H9 (cell line): ENCODE results near the gene TAGLN. TPM values are rescaled to one million over a fixed set of nuclear protein-coding genes. Genes with fewer than 3 reads are reported as not detected.
A peak's percentile ranks its signal among the peaks of the same experiment; 100 is the strongest.

ENCODE experiments used
- DNase-seq: peaks from one replicate; pipeline ENCODE4 v3.0.0-alpha.2; 2017
- H2AFZ ChIP-seq: one replicate; pipeline ENCODE4 v1.6.1; 2013; ENCODE audit warnings: mild to moderate bottlenecking, low read length, control low read depth, moderate library complexity
- H2AK5ac ChIP-seq: 2 replicates; pipeline ENCODE4 v1.6.1; 2013; ENCODE audit warnings: low read length, control low read depth, mixed read lengths; ENCODE audit not compliant: insufficient read length
- H2BK120ac ChIP-seq: one replicate; pipeline ENCODE4 v1.6.1; 2013; ENCODE audit warnings: low read depth, mild to moderate bottlenecking, low read length, control low read depth, inconsistent platforms; ENCODE audit not compliant: poor library complexity, severe bottlenecking
- H2BK12ac ChIP-seq: 2 replicates; pipeline ENCODE4 v1.6.1; 2013; ENCODE audit warnings: low read length, control low read depth, mixed read lengths, low read depth; ENCODE audit not compliant: insufficient read length
- H2BK15ac ChIP-seq: 2 replicates; pipeline ENCODE4 v1.6.1; 2013; ENCODE audit warnings: low read depth, low read length, control low read depth
- H2BK20ac ChIP-seq: one replicate; pipeline ENCODE4 v1.6.1; 2013; ENCODE audit warnings: low read depth, mild to moderate bottlenecking, low read length, control low read depth, inconsistent platforms; ENCODE audit not compliant: poor library complexity, severe bottlenecking
- H2BK5ac ChIP-seq: 2 replicates; pipeline ENCODE4 v1.6.1; 2013; ENCODE audit warnings: low read length, control low read depth, mixed read lengths; ENCODE audit not compliant: insufficient read length
- H3K14ac ChIP-seq: 2 replicates; pipeline ENCODE4 v1.6.1; 2013; ENCODE audit warnings: low read length, control low read depth; ENCODE audit not compliant: insufficient read depth
- H3K18ac ChIP-seq: 2 replicates; pipeline ENCODE4 v1.6.1; 2013; ENCODE audit warnings: low read depth, mild to moderate bottlenecking, mixed read lengths, low read length, control low read depth; ENCODE audit not compliant: insufficient read length
- H3K23ac ChIP-seq: 2 replicates; pipeline ENCODE4 v1.6.1; 2013; ENCODE audit warnings: low read length, control low read depth, mixed read lengths, low read depth; ENCODE audit not compliant: insufficient read length
- H3K23me2 ChIP-seq: 2 replicates; pipeline ENCODE4 v1.6.1; 2013; ENCODE audit warnings: low read depth, mild to moderate bottlenecking, mixed read lengths, low read length, control low read depth; ENCODE audit not compliant: insufficient read length, poor library complexity, severe bottlenecking
- H3K27ac ChIP-seq: 2 replicates; pipeline ENCODE4 v1.5.1; 2013; ENCODE audit warnings: low read length, control low read depth, mixed read lengths, low read depth; ENCODE audit not compliant: insufficient read length
- H3K27me3 ChIP-seq: 2 replicates; pipeline ENCODE4 v1.6.1; 2013; ENCODE audit warnings: low read length, control low read depth, inconsistent platforms; ENCODE audit not compliant: insufficient read depth
- H3K4ac ChIP-seq: 2 replicates; pipeline ENCODE4 v1.6.1; 2013; ENCODE audit warnings: low read depth, mild to moderate bottlenecking, control low read depth, inconsistent platforms, low read length, moderate library complexity
- H3K4me1 ChIP-seq: 2 replicates; pipeline ENCODE4 v1.6.1; 2013; ENCODE audit warnings: low read length, control low read depth, inconsistent platforms; ENCODE audit not compliant: insufficient read depth
- H3K4me2 ChIP-seq: 2 replicates; pipeline ENCODE4 v1.6.1; 2013; ENCODE audit warnings: low read length, control low read depth, mixed read lengths; ENCODE audit not compliant: insufficient read length, insufficient read depth
- H3K56ac ChIP-seq: 2 replicates; pipeline ENCODE4 v1.6.1; 2013; ENCODE audit warnings: low read depth, mild to moderate bottlenecking, mixed read lengths, low read length, control low read depth; ENCODE audit not compliant: insufficient read length
- H3K79me1 ChIP-seq: 2 replicates; pipeline ENCODE4 v1.6.1; 2013; ENCODE audit warnings: low read depth, mild to moderate bottlenecking, moderate library complexity, low read length, control low read depth, inconsistent platforms; ENCODE audit not compliant: insufficient read depth, poor library complexity, severe bottlenecking
- H3K79me2 ChIP-seq: 2 replicates; pipeline ENCODE4 v1.6.1; 2013; ENCODE audit warnings: low read length, control low read depth, inconsistent platforms; ENCODE audit not compliant: insufficient read depth
- H3K9ac ChIP-seq: 2 replicates; pipeline ENCODE4 v1.6.1; 2013; ENCODE audit warnings: low read length, control low read depth, mixed read lengths; ENCODE audit not compliant: insufficient read length; ENCODE audit errors: extremely low read depth
- H3K9me3 ChIP-seq: one replicate; pipeline ENCODE4 v1.6.1; 2013; ENCODE audit warnings: low read depth, low read length, inconsistent platforms; ENCODE audit not compliant: control insufficient read depth
- H3T11ph ChIP-seq: one replicate; pipeline ENCODE4 v1.6.1; 2013; ENCODE audit warnings: mild to moderate bottlenecking, low read length, control low read depth, inconsistent platforms
- H4K20me1 ChIP-seq: one replicate; pipeline ENCODE4 v1.6.1; 2013; ENCODE audit not compliant: control insufficient read depth, insufficient read length, insufficient read depth
- H4K5ac ChIP-seq: 2 replicates; pipeline ENCODE4 v1.6.1; 2013; ENCODE audit warnings: low read depth, mild to moderate bottlenecking, mixed read lengths, low read length, control low read depth; ENCODE audit not compliant: insufficient read length
- H4K8ac ChIP-seq: replicated peaks from 2 replicates; pipeline ENCODE4 v1.6.1; 2013; ENCODE audit warnings: low read length, control low read depth, mixed read lengths, low read depth; ENCODE audit not compliant: insufficient read length
- H4K91ac ChIP-seq: 2 replicates; pipeline ENCODE4 v1.6.1; 2013; ENCODE audit warnings: low read depth, mild to moderate bottlenecking, moderate library complexity, mixed read lengths, low read length, control low read depth; ENCODE audit not compliant: insufficient read length
- H3K27ac Mint-ChIP-seq, 3 experiments: 2 replicates in 2 of 3; 3 replicates in 1 of 3; pipeline ENCODE4 v1.8.0; 2020 to 2021; ENCODE audit warnings: mixed read lengths in 3 of 3, mild to moderate bottlenecking in 1 of 3, moderate library complexity in 1 of 3
- H3K27me3 Mint-ChIP-seq: 2 replicates; pipeline ENCODE4 v1.8.0; 2021; ENCODE audit warnings: low read depth, mild to moderate bottlenecking, moderate library complexity, mixed read lengths
- H3K36me3 Mint-ChIP-seq, 3 experiments: 2 replicates in 2 of 3; 3 replicates in 1 of 3; pipeline ENCODE4 v1.8.0; 2020 to 2021; ENCODE audit warnings: low read depth in 3 of 3, mixed read lengths in 3 of 3; ENCODE audit not compliant: insufficient read depth in 1 of 3
- H3K4me1 Mint-ChIP-seq, 2 experiments: 2 replicates each; pipeline ENCODE4 v1.8.0; 2020; ENCODE audit warnings: mixed read lengths in 2 of 2
- H3K4me3 Mint-ChIP-seq, 2 experiments: 2 replicates in 1 of 2; 3 replicates in 1 of 2; pipeline ENCODE4 v1.8.0; 2020 to 2021; ENCODE audit warnings: mild to moderate bottlenecking in 2 of 2, mixed read lengths in 2 of 2, moderate library complexity in 1 of 2
- H3K9me3 Mint-ChIP-seq, 2 experiments: 2 replicates in 1 of 2; 3 replicates in 1 of 2; pipeline ENCODE4 v1.8.0; 2020; ENCODE audit warnings: mild to moderate bottlenecking in 2 of 2, mixed read lengths in 2 of 2, moderate library complexity in 1 of 2
- WGBS: extraction: QIAGEN DNeasy Blood & Tissue Kit; methylation state at CpG from one replicate; pipeline ENCODE4 v1.1.7; 2013; ENCODE audit warnings: missing lambda C conversion rate, low lambda C conversion rate, mixed read lengths; ENCODE audit not compliant: insufficient read length; ENCODE audit errors: extremely low coverage; 5-methylcytosine and 5-hydroxymethylcytosine counted together
- total RNA-seq: library from RNA; stranded (reverse); gene quantifications from 2 replicates; pipeline ENCODE4 v1.2.1, GENCODE V29; 2021
- TF ChIP-seq, protein P1 (sequence below): fragments of 200-600 bp; sonication (generic); conservative IDR thresholded peaks from 3 replicates; pipeline ENCODE4 v1.8.0; 2021; ENCODE audit warnings: antibody characterized with exemption, mild to moderate bottlenecking

TAGLN gene
- total RNA-seq, 1 experiment from 2014 or later: 176 TPM

DNA sequence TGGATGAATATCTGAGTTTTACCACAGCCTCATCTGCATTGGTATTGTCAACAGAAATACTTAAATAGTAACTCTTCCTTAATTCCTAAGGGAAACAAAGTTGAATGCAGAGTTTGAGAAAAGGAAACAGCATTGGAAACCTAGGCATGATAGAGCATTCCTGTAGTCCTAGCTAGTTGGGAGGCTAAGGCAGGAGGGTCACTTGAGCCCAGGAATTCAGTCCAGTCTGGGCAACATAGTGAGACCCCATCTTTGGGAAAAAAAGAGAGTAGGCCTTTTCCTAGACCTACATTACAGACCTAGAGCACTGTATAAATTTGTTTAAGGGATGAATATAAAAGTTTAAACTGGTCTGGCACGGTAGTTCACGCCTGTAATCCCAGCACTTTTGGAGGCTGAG is 41.7 kb upstream of the TAGLN start:
- no peak overlapping the region for H2BK120ac ChIP-seq
- H3K9me3 ChIP-seq: no peaks in the 10 kb centered on the region
- Mint-ChIP-seq H3K4me1 (peaks cover 0 to 4% of the 10 kb centered on the region in 2 experiments; a peak in 1 of 4 replicates), H3K27me3 (no peaks in the 10 kb centered on the region), H3K36me3 (peaks cover 19 to 83% (median 53%) of the 10 kb centered on the region in 3 experiments; a peak in 6 of 7 replicates), H3K9me3 (no peaks in the 10 kb centered on the region), H3K4me3 (no peak overlapping the region), H3K27ac (peak overlapping the region in 1 of 3 experiments; percentile 28; a peak in 1 of 7 replicates)
- H4K20me1 ChIP-seq: no peaks in the 10 kb centered on the region
- TF ChIP-seq, protein P1, sequence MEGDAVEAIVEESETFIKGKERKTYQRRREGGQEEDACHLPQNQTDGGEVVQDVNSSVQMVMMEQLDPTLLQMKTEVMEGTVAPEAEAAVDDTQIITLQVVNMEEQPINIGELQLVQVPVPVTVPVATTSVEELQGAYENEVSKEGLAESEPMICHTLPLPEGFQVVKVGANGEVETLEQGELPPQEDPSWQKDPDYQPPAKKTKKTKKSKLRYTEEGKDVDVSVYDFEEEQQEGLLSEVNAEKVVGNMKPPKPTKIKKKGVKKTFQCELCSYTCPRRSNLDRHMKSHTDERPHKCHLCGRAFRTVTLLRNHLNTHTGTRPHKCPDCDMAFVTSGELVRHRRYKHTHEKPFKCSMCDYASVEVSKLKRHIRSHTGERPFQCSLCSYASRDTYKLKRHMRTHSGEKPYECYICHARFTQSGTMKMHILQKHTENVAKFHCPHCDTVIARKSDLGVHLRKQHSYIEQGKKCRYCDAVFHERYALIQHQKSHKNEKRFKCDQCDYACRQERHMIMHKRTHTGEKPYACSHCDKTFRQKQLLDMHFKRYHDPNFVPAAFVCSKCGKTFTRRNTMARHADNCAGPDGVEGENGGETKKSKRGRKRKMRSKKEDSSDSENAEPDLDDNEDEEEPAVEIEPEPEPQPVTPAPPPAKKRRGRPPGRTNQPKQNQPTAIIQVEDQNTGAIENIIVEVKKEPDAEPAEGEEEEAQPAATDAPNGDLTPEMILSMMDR: no peak
- no peak overlapping the region for H2AFZ ChIP-seq
- no peak overlapping the region for H3K4me2 ChIP-seq
- no peak overlapping the region for H3K23ac ChIP-seq
- no peaks in the 10 kb centered on the region for H3K4me1 ChIP-seq
- WGBS: no CpG with 5 or more reads among the region's 2 CpGs
- no peak overlapping the region for H2BK12ac ChIP-seq
- H2BK15ac ChIP-seq: no peak overlapping the region
- H4K91ac ChIP-seq: no peak overlapping the region
- H3K79me2 ChIP-seq: peaks cover 16% of the 10 kb centered on the region; the same call in 1 of the 2 replicates
- no peak overlapping the region for H4K5ac ChIP-seq
- no peak overlapping the region for H3K9ac ChIP-seq
- H3T11ph ChIP-seq: no peak overlapping the region
- no peak overlapping the region for H3K56ac ChIP-seq
- H3K23me2 ChIP-seq: no peaks in the 10 kb centered on the region
- no peak overlapping the region for H2BK5ac ChIP-seq
- DNase-seq: no peak
- no peak overlapping the region for H3K18ac ChIP-seq
- no peak overlapping the region for H3K14ac ChIP-seq
- H3K79me1 ChIP-seq: peaks cover 9% of the 10 kb centered on the region
- no peak overlapping the region for H2AK5ac ChIP-seq
- no peak overlapping the region for H3K27ac ChIP-seq
- H3K27me3 ChIP-seq: no peaks in the 10 kb centered on the region
- no peak overlapping the region for H2BK20ac ChIP-seq
- H3K4ac ChIP-seq: no peak overlapping the region
- no peak overlapping the region for H4K8ac ChIP-seq
